ENCODE results near the gene HTRA2.

Gene HTRA2

DNA sequence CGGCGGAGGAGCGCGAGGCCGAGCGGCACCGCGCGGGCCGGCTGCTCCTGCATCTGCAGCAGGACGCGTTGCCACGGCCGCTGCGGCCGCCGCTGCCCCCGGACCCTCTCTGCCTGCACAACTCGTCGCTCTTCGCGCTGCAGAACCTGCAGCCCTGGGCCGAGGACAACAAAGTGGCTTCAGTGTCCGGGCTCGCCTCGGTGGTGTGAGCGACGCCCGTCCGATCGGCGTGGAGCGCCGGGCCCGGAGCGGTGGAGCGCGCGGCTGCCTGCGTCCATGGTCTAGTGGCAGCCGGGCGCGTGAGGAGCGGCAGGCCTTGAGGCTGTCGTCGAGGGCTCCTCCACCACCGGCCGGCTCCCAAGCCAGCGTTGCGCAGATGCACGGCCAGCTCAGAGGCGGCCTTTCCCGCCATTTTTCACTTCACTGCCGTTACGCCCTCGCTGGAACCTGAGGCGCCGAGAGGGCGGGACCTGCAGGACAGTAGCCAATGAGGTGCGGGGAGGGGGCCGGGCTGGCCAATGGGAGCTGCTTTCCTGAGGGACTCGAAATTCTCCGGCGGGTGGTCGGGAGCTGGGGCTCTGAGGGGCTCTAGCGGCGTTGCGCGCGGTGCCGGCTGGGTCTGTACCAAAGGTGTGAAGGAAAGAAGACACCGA is 13.6 kb upstream of the HTRA2 start:
- DNase-seq (ENCODE audit: low spot score), result peak; percentile 86

GRCh38 chr2:74516650-74517049 is 13.1 kb upstream of the HTRA2 start:
- DNase-seq (ENCODE audit: low spot score), result no peak

DNA sequence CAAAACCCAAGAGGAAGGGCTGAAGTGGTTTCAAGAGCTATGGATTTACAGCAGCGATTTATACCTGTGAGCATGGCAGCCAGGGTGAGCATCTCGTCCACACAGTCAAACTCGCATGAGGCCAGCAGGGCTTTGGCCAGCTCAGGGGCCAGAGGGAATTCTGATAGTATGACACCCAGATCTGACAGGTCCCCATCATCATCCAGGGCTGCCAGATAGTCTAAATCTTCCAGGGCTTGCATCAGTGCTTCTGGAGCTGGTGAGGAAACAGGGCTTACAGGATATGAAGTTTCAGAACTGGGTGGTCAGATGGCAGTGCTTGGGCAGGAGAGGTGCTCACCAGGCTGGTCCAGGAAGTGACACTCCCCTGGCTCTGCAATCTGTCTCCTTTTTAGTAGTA is 7.2 kb upstream of the HTRA2 start:
- no peak for DNase-seq (ENCODE audit: low spot score)

DNA sequence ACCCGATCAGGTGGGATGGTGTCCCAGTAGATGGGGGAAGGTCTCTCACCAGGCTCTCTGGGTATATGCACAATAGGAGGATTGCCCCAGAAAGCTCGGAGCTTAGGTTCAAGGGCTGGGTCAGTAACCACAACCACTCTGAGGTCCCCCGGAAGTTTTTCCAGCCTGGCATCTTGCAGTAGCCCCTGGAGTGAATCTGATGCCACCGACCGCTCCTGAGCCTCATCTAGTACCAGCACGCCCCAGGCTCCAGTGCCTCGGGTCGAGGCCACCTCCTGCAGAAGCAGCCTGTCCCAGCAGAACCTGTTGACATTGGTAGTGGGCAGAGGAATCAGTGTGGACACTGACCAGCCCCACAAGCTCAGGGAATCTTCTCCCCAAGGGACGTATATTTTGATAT is 5.7 kb upstream of the HTRA2 start:
- no peak for DNase-seq (ENCODE audit: low spot score)

DNA sequence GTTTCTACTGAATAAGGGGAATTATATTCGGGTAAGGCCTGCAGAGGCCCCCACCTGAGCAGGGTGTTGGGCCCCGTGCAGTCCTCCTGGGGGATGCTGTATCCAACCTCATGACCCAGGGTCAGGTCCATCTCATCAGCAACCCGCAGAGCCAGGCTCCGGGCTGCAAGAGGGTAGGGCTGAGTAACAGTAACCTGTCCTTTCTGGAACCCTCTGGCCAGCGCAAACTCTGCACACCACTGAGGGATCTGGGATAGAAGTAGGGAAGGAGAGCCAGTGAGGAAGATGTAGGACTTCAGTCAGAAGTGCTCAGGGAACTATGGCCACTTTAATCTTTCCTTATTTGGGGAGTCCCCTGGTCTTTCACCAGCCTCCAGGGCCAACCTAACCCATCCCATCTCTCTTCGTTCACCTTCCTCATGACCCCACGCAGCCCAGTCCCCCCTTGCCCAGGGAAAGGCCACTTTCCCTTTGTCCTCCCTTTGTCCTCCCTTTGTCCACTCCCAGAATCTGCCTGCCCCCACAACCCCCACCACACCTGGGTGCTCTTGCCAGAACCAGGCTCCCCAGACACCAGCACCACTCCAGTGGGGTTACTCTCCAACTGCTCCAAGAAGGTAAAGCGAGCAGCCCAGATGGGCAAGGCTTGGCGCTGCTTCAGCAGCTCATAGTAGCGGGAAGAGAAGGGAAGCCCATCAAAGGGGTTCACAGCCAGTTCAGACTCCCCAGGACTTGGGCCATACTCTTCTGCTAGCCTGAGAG is 4.6 kb upstream of the HTRA2 start:
- no peak for DNase-seq (ENCODE audit: low spot score)

DNA sequence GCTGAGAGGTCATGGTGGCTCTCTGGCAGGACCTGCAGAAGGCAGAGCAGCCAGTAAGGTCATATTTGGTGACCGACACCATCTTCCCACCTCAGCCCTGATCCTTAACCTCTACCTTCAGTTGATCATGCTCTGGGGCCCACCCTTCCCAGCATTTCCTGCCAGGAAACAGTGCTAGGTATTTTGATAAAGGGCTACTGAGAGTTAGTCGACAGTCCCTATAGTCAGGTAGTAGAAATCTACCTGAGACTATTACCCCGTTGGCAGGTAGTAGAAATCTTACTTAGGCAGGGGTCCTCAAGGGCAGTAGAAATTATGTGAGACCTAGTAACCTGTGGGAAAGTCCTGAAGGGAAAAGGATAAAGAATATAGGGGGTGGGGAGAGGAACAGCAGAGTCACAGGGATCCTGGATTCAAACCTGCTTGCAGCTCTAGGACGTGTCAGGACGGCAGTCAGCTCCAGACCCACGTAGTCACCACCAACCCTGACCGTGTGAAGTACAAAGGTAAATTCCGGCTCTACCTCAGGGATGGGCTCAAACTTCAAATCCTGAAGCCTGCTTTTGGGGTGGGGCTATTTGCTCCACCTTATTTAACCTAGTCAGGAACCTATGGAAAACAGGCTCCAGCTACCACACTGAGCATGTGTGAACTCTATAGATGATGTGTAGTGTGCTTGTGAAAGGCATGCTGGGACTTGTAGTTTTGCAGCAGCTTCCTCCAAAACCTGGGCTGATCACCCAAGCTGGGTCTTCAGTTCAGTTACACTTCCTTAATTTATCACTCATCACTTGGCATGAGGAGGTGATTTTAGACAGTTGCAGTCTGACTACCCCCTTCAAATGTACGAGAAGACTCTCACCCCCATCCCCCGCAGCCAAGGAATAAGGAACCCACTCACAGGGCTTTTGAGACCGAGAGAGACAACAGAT is 3.8 kb upstream of the HTRA2 start, which contains the start of gene DQX1:
Gene DQX1, minus strand, starts transcription at position 515 of the 932 bp plus-strand sequence. Its CDS starts 502 bp downstream, at position 13.
- no peak for DNase-seq (ENCODE audit: low spot score)

DNA sequence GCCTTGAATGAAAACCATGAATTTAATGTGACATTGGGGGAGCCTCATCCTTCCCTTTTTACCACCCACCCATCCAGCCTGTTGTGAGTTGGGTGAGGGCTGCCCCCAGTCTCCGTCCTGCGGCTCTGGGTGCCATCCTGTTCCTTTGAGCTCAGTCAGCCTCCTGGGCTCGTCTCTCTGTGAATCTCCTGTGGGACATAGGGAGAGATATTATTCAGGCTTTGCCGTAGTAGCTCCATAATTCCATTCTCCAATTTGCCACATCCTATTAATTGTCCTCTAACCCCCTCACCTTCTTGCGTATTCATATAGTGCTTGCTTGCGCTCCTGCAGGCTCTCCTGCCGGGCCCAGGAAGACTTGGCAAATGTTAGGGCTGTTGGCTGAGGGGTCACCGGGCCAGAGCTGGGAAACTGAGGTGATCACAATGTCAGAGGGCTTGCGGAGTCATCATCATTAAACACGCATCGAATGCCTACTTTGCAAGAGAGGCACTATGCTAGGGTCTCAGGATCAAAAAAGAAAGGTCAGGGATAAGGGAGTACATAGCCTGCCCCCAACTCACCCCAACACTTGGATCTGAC is 3.0 kb upstream of the HTRA2 start:
- DNase-seq (ENCODE audit: low spot score), result no peak

- DNase-seq (ENCODE audit: low spot score), result no peak
Observed at GRCh38 chr2:74527741-74528140, 2.0 kb upstream of the HTRA2 start.

DNA sequence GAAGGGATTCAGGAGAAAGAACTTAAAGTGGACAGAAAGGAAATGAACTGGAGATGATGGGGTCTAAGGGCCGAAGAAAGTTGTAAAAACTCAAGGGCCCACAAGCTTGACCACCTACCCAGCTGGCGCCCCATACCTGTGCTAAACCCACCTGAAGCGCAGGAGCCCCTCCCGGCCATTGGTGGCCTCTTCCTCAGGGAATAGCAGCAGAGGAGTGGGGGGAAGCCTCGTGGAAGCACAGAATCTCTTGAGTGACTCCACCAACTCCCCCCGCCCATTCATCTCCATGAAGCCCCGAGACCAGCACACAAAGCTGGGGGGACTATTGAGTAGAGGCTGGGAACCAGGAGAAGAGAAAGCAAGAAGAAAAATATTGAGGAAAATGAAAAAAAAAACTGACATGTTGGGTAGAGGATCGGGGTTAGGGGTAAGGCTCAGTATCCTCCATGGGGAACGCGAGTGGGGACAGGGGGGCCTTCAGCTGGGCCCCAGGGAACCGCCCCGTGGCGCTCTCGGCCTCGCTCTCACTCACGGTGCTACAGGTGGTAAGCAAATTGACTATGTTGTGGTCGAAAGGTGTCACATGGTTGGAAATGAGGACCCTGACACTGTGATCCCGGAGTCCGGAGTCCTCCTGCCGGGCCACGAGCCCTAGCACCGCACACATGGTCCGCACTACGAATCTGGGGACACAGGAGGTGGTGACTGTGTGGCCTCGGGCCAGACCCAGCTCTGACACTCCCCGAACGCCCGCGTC is 955 bp upstream of the HTRA2 start:
- DNase-seq (ENCODE audit: low spot score), result no peak

GRCh38 chr2:74530239-74531187 is 780 bp downstream of the HTRA2 start:
- peak; percentile 68 for DNase-seq (ENCODE audit: low spot score)

DNA sequence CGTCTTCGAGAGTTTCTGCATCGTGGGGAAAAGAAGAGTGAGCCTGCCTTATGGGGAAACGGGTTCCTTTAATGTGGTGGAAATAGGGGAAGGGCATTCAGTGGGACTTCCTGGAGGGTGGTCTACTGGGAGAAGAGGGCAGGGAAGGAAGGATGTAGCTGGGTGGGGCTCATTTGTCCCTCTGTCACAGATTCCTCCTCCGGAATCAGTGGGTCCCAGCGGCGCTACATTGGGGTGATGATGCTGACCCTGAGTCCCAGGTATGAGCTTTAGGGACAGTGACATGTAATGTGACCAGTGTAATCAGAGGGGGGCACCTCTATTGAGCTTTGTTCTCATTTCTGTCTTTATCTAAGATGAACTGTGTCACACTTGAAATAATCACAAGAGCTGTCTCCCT is 1.9 kb downstream of the HTRA2 start:
- DNase-seq (ENCODE audit: low spot score), result no peak

- DNase-seq (ENCODE audit: low spot score), result peak; percentile 50
Observed at GRCh38 chr2:74532222-74532621, 2.5 kb downstream of the HTRA2 start.

- no peak for DNase-seq (ENCODE audit: low spot score)
Observed at GRCh38 chr2:74533464-74533863, 3.7 kb downstream of the HTRA2 start.

GRCh38 chr2:74534411-74534810 is 4.7 kb downstream of the HTRA2 start:
- DNase-seq (ENCODE audit: low spot score), result no peak

DNA sequence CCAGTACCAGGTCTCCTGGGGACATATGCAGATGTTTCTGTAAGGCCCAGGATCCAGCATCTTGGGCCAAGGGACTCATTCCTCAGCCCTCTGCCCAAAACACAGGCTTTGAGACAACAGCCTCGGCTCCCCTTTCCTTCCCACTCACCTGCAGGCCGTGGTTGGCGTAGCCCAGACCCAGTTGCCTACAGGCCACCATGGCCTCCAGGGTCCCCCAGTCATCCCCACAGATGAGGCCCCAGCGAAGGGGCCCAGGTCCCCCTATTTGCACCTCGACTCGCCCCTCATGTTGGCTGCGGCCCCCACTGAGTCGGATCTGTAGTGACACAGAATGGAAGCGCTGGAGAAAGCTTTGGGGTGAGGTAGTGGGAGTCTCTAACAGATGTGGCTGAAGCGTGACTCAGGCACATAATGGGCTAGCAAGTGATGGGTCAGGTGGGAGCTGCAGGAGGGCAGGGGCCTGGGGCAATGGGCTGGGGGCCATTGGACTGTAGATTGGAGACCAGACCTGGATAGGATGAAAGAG is 5.8 kb downstream of the HTRA2 start:
- no peak for DNase-seq (ENCODE audit: low spot score)

DNA sequence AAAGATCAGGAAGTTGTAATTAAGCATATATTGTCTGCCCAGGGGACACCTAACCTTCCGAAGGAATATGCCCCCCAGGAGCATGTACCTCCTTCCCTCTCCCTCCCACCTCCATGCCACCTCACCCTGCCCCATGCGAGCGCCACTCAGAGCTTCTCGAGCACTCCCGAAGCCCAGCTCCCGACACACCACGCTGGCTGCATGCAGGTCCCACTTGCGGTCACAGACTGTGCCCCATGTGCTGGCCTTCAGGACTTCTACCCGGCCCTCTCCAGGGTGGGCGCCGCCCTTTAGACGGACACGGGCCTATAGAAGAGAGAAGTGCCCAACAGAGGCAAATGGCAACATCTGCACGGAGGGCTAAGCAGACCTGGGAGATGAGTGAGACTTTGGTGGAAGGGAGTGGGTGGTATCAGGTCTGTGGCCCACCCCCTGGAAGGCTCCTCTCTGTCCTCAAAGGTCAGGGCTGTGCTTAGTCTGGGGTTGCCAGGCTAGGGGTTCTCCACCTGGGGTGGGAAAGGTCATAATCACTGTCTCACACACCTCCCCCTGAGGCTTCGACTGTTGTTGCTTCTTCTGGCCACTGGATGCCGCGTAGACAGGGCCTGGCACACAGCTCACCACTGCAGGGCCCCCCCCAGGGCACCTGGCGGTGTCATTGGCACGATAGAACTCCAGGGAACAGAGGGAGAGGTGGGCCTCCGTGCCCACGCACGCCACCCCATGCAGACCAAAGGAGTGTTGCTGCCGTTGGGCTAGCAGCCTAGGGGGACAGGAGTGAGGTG is 6.6 kb downstream of the HTRA2 start:
- no peak for DNase-seq (ENCODE audit: low spot score)

- DNase-seq (ENCODE audit: low spot score), result no peak
Observed at GRCh38 chr2:74537140-74537539, 7.4 kb downstream of the HTRA2 start.

DNA sequence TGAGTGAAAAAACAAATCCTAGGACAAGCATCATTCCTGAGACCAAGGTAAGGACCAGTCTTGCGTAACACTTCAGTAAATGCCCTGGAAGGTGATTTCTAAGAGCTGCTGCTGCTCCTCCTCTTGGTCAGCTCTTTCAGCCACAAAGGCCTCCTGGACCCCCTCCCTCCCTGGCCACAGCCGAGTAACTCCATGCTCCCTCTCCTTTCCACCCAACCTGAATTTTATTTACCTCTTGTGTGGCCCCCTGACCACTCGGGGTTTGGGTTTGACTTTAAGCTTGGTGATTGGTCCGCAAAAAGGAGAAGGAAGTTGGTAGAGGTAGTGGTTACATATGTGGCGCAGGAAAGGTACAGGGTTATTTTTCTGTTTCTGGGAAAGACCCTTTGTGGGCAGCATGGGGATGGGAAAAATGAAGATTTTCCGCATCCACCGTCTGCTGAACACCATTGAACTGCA is 9.2 kb downstream of the HTRA2 start:
- DNase-seq (ENCODE audit: low spot score), result no peak

DNA sequence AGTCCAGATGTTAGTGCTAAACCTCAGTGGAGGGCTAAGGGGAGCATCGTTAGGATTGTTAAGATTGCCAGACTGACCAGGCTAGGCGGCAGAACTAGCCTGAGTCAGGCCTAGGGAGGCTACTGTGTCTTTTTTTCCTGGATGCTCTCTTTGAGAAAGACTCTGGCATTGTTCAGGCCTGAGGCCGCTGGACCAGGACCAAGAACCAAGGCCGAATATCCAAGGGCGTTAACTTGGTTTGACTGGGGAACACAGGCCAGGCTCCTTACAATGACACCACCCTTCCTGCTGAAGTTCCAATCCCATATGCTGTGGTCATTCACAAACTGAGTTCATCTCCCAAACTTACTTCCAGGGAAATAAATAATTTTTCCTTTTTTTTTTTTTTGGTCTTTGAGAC is 10.6 kb downstream of the HTRA2 start:
- DNase-seq (ENCODE audit: low spot score), result peak; percentile 49
